ENCODE data around the gene TTC33. TPM values are rescaled to one million over a fixed set of nuclear protein-coding genes. Genes with fewer than 3 reads are reported as not detected.
A peak's percentile ranks its signal among the peaks of the same experiment; 100 is the strongest.

TTC33 gene
- total and polyA plus RNA-seq, 2 of the 13 experiments (the other 11 are each of a cell fraction or from before 2014, with no cell fraction given) = 4.5 to 20.0 TPM

DNA sequence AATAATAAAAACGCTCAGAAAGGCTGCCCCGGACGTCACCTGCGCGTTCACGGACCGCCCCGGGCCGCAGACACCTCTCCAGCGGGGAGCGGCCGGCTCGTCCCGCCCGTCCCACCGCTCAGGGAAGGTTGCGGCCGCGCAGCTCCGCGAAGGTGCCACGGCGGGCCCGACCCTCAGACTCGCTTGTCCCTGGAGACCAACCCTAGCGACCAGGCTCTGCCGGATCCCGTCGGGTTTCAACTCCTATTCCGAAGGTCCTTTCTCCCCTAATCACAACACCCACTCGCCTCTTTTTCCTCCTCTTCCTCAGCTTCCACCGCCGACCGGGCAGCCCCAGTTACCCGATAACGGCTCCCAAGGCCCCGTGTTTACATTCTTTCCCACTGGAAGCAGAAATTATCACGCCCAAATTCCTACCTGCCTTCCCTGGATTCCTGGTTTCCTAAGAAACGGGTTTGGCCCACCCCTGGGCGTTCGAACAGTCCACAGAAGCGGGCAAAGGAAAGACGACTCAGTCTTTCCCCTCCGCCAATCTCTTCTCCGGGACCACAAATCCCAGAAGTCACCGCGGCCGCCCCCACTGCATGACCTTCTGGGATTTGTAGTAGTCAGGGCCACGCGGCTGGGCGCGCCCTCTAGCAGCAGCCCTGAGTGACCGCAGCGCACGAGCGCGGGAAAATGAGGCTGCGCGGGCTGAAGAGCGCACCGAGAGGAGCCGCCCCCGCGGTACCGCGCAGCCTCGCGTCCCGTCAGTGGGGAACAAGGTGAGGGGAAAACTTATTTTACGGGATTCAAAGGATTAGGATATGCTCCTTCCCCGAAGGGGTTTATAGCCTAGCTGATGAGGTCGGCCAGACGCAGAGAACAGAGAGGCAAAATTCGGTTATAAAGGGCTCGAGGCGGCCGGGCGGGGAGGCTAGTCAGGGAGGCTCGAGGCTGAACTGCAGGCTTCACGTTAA is at the start of gene TTC33 (continued):
- TF ChIP-seq HMG20B (CRISPR knock-in tag; conservative IDR thresholded peaks at IDR 0.05) (0 out of 2 replicates have a peak, but pooled peaks have one; percentile 13), ZNF777 (CRISPR knock-in tag; IDR thresholded peaks at IDR 0.05) (no peak), ZBTB21 (CRISPR knock-in tag; IDR thresholded peaks at IDR 0.05) (no peak), HNF4G (IDR thresholded peaks at IDR 0.05; ENCODE audit: borderline replicate concordance, low read depth, low read length) (no peak), HNF4G (CRISPR knock-in tag; IDR thresholded peaks at IDR 0.05; ENCODE audit: borderline replicate concordance, low read depth) (0 out of 2 replicates have a peak, but pooled peaks have one; percentile 14), PITX1 (CRISPR knock-in tag; IDR thresholded peaks at IDR 0.05) (peak; percentile 60; the same call in 1 of the 2 replicates), NFE2L1 (CRISPR knock-in tag; IDR thresholded peaks at IDR 0.05; ENCODE audit: borderline replicate concordance) (no peak), BCL6 (CRISPR knock-in tag; IDR thresholded peaks at IDR 0.05) (no peak), SAFB2 (CRISPR knock-in tag; IDR thresholded peaks at IDR 0.05; ENCODE audit: borderline replicate concordance, low read depth) (no peak), NCOR1 (IDR thresholded peaks at IDR 0.05; ENCODE audit: borderline replicate concordance, low read length) (no peak), ZNF605 (CRISPR knock-in tag; IDR thresholded peaks at IDR 0.05) (peak; percentile 91), ZNF850 (CRISPR knock-in tag; conservative IDR thresholded peaks at IDR 0.05) (no peak), NFYB (CRISPR knock-in tag; IDR thresholded peaks at IDR 0.05) (peak; percentile 54), RFXAP (CRISPR knock-in tag; IDR thresholded peaks at IDR 0.05; ENCODE audit: borderline replicate concordance) (no peak; the same call in 1 of the 2 replicates), NR2C2 (CRISPR knock-in tag; IDR thresholded peaks at IDR 0.05; ENCODE audit: borderline replicate concordance) (peak; percentile 94)
- TF ChIP-seq, protein P1, sequence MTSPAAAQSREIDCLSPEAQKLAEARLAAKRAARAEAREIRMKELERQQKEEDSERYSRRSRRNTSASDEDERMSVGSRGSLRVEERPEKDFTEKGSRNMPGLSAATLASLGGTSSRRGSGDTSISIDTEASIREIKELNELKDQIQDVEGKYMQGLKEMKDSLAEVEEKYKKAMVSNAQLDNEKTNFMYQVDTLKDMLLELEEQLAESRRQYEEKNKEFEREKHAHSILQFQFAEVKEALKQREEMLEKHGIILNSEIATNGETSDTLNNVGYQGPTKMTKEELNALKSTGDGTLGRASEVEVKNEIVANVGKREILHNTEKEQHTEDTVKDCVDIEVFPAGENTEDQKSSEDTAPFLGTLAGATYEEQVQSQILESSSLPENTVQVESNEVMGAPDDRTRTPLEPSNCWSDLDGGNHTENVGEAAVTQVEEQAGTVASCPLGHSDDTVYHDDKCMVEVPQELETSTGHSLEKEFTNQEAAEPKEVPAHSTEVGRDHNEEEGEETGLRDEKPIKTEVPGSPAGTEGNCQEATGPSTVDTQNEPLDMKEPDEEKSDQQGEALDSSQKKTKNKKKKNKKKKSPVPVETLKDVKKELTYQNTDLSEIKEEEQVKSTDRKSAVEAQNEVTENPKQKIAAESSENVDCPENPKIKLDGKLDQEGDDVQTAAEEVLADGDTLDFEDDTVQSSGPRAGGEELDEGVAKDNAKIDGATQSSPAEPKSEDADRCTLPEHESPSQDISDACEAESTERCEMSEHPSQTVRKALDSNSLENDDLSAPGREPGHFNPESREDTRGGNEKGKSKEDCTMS (CRISPR knock-in tag; conservative IDR thresholded peaks at IDR 0.05) = no peak
- TF ChIP-seq, protein P2, sequence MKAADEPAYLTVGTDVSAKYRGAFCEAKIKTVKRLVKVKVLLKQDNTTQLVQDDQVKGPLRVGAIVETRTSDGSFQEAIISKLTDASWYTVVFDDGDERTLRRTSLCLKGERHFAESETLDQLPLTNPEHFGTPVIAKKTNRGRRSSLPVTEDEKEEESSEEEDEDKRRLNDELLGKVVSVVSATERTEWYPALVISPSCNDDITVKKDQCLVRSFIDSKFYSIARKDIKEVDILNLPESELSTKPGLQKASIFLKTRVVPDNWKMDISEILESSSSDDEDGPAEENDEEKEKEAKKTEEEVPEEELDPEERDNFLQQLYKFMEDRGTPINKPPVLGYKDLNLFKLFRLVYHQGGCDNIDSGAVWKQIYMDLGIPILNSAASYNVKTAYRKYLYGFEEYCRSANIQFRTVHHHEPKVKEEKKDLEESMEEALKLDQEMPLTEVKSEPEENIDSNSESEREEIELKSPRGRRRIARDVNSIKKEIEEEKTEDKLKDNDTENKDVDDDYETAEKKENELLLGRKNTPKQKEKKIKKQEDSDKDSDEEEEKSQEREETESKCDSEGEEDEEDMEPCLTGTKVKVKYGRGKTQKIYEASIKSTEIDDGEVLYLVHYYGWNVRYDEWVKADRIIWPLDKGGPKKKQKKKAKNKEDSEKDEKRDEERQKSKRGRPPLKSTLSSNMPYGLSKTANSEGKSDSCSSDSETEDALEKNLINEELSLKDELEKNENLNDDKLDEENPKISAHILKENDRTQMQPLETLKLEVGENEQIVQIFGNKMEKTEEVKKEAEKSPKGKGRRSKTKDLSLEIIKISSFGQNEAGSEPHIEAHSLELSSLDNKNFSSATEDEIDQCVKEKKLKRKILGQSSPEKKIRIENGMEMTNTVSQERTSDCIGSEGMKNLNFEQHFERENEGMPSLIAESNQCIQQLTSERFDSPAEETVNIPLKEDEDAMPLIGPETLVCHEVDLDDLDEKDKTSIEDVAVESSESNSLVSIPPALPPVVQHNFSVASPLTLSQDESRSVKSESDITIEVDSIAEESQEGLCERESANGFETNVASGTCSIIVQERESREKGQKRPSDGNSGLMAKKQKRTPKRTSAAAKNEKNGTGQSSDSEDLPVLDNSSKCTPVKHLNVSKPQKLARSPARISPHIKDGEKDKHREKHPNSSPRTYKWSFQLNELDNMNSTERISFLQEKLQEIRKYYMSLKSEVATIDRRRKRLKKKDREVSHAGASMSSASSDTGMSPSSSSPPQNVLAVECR (CRISPR knock-in tag; IDR thresholded peaks at IDR 0.05; ENCODE audit: borderline replicate concordance) = peak; percentile 84; the same call in 1 of the 2 replicates
- TF ChIP-seq, protein P3, sequence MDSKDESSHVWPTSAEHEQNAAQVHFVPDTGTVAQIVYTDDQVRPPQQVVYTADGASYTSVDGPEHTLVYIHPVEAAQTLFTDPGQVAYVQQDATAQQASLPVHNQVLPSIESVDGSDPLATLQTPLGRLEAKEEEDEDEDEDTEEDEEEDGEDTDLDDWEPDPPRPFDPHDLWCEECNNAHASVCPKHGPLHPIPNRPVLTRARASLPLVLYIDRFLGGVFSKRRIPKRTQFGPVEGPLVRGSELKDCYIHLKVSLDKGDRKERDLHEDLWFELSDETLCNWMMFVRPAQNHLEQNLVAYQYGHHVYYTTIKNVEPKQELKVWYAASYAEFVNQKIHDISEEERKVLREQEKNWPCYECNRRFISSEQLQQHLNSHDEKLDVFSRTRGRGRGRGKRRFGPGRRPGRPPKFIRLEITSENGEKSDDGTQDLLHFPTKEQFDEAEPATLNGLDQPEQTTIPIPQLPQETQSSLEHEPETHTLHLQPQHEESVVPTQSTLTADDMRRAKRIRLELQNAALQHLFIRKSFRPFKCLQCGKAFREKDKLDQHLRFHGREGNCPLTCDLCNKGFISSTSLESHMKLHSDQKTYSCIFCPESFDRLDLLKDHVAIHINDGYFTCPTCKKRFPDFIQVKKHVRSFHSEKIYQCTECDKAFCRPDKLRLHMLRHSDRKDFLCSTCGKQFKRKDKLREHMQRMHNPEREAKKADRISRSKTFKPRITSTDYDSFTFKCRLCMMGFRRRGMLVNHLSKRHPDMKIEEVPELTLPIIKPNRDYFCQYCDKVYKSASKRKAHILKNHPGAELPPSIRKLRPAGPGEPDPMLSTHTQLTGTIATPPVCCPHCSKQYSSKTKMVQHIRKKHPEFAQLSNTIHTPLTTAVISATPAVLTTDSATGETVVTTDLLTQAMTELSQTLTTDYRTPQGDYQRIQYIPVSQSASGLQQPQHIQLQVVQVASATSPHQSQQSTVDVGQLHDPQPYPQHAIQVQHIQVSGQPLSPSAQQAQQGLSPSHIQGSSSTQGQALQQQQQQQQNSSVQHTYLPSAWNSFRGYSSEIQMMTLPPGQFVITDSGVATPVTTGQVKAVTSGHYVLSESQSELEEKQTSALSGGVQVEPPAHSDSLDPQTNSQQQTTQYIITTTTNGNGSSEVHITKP (CRISPR knock-in tag; IDR thresholded peaks at IDR 0.05; ENCODE audit: low read depth) = peak; percentile 90
